ENCODE data around the gene OR4D2. TPM values are rescaled to one million over a fixed set of nuclear protein-coding genes. Genes with fewer than 3 reads are reported as not detected.

Gene OR4D2
- total and polyA plus RNA-seq, 2 of the 8 experiments (the other 6 are each of a cell fraction or from before 2014, with no cell fraction given): not detected

DNA sequence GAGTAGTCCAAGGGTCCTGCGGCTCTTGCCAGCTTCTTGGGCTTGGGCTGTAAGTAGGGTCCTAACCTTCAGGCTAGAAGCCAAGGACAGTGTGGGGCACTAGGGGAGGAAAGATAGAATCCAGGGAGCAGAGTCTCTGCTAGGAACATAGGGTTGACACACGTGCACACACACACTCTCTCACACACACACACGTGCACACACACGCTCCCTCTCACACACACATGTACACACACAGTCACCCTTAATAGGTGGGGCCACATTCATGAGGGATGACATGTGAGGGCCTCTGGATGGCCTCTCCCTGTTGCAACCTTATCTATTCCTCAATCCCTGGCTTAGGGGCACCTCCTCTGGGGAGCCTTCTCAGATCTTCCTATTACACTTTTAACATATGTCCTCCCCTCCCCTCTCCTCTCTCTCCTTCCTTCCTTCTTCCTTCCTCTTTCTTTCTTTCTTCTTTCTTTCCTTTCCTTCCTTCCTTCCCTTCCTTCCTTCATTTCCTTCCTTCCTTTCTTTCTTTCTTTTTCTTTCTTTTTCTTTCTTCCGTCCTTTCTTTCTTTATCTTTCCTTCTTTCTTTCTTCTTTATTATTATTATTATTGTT, 28.8 kb downstream of the OR4D2 start:
- Histone ChIP-seq H3K27ac (ENCODE audit: low read depth, low read length) (no peak overlapping the region), H3K9ac (replicated peaks in 1 of 4; ENCODE audit: extremely low read depth in 1 of 4, low read depth in 3 of 4, low read length in 3 of 4) (no peak overlapping the region), H4K5ac (ENCODE audit: insufficient read length, low read depth, low read length) (no peak overlapping the region), H2AFZ (ENCODE audit: low read length) (no peak overlapping the region), H3K4ac (replicated peaks; ENCODE audit: insufficient read length, low read depth, low read length) (no peak overlapping the region), H3K79me2 (ENCODE audit: control insufficient read depth in 1 of 2, insufficient read depth in 2 of 2, low read length in 2 of 2) (no peaks in the 10 kb centered on the region), H2BK120ac (replicated peaks; ENCODE audit: low read depth, low read length) (no peak overlapping the region), H3K4me3 (ENCODE audit: extremely low read depth in 1 of 4, insufficient read depth in 2 of 4, low read depth in 3 of 4, low read length in 4 of 4) (no peak overlapping the region), H2BK15ac (ENCODE audit: low read length) (no peak overlapping the region), H2BK20ac (ENCODE audit: low read length) (no peak overlapping the region), H2AK5ac (ENCODE audit: low read depth, low read length) (no peak overlapping the region), H3K27me3 (replicated peaks in 1 of 4; ENCODE audit: control insufficient read depth in 3 of 4, extremely low read depth in 1 of 4, insufficient read depth in 3 of 4, low read length in 3 of 4) (no peaks in the 10 kb centered on the region), H2BK12ac (ENCODE audit: low read depth, low read length) (no peak overlapping the region), H3K23ac (ENCODE audit: insufficient read length) (no peak overlapping the region), H3K56ac (replicated peaks; ENCODE audit: insufficient read length, low read depth, low read length) (no peak overlapping the region), H3K36me3 (ENCODE audit: control insufficient read depth in 2 of 4, insufficient read depth in 4 of 4, low read length in 3 of 4) (no peaks in the 10 kb centered on the region), H2BK5ac (ENCODE audit: low read depth, low read length) (no peak overlapping the region), H3K79me1 (ENCODE audit: low read depth, low read length) (no peaks in the 10 kb centered on the region), H4K91ac (replicated peaks; ENCODE audit: insufficient read length, low read length) (no peak overlapping the region), H4K8ac (ENCODE audit: extremely low read depth, insufficient read depth, low read length) (no peak overlapping the region), H4K20me1 (replicated peaks in 1 of 2; ENCODE audit: control insufficient read depth in 1 of 2, insufficient read depth in 2 of 2, low read length in 2 of 2) (no peaks in the 10 kb centered on the region), H3K4me1 (replicated peaks in 1 of 4; ENCODE audit: control insufficient read depth in 3 of 4, insufficient read depth in 4 of 4, low read length in 3 of 4) (peaks cover 0 to 2% (median 2%) of the 10 kb centered on the region in 4 experiments; a peak in 4 of 7 replicates), H3K23me2 (ENCODE audit: low read depth, low read length) (no peaks in the 10 kb centered on the region), H3K18ac (ENCODE audit: extremely low read depth, low read length) (no peak overlapping the region), H3K9me3 (ENCODE audit: insufficient read depth in 2 of 2, low read depth in 1 of 2, low read length in 1 of 2) (no peaks in the 10 kb centered on the region), H3K4me2 (ENCODE audit: insufficient read depth in 1 of 2, low read depth in 2 of 2, low read length in 2 of 2) (no peak overlapping the region), H3K14ac (ENCODE audit: insufficient read length) (no peak overlapping the region)
- POLR2A ChIA-PET (ENCODE audit: partially characterized antibody): no interaction called here
- no peak for FAIRE-seq
- CTCF ChIA-PET (ENCODE audit: partially characterized antibody): interaction anchor here (0.6 to 1.8 kb wide), 6 partner anchors 15 to 1013 kb away, joined by 3 to 5 read pairs (median 3); no protein-coding TSS in a partner anchor
- DNase-seq (ENCODE audit: low read depth in 1 of 2, low spot score in 2 of 2): no peak
- WGBS, 2 experiments (ENCODE audit: extremely low coverage in 1 of 2, insufficient coverage in 1 of 2, insufficient read length in 1 of 2, insufficient replicate concordance in 2 of 2, low coverage in 1 of 2, low lambda C conversion rate in 2 of 2, missing lambda C conversion rate in 1 of 2): 86 to 87% methylated on average over 1 to 5 of the region's 5 CpGs
- TF ChIP-seq CBX5 (IDR thresholded peaks at IDR 0.05; ENCODE audit: low read depth, low read length) (no peak), CHD2 (IDR thresholded peaks at IDR 0.05; ENCODE audit: low read length) (no peak), EZH2 (IDR thresholded peaks at IDR 0.05; ENCODE audit: low read depth, low read length, severe bottlenecking) (no peak), POLR2A (IDR thresholded peaks at IDR 0.05; ENCODE audit: control extremely low read depth in 1 of 2, low read depth in 2 of 2, low read length in 2 of 2) (no peak), EP300 (IDR thresholded peaks at IDR 0.05; ENCODE audit: borderline replicate concordance in 1 of 2, low read depth in 2 of 2, low read length in 2 of 2) (no peak), BACH1 (IDR thresholded peaks at IDR 0.05; ENCODE audit: low read length) (no peak), GTF2F1 (IDR thresholded peaks at IDR 0.05; ENCODE audit: borderline replicate concordance, low read depth, low read length) (no peak), RNF2 (IDR thresholded peaks at IDR 0.05; ENCODE audit: borderline replicate concordance, low read depth, low read length, missing control alignments, poor library complexity, severe bottlenecking) (no peak), GABPA (IDR thresholded peaks at IDR 0.05; ENCODE audit: borderline replicate concordance, insufficient read depth, low read length) (no peak), KDM1A (IDR thresholded peaks at IDR 0.05; ENCODE audit: borderline replicate concordance, low read length) (no peak)
- TF ChIP-seq, protein P1, sequence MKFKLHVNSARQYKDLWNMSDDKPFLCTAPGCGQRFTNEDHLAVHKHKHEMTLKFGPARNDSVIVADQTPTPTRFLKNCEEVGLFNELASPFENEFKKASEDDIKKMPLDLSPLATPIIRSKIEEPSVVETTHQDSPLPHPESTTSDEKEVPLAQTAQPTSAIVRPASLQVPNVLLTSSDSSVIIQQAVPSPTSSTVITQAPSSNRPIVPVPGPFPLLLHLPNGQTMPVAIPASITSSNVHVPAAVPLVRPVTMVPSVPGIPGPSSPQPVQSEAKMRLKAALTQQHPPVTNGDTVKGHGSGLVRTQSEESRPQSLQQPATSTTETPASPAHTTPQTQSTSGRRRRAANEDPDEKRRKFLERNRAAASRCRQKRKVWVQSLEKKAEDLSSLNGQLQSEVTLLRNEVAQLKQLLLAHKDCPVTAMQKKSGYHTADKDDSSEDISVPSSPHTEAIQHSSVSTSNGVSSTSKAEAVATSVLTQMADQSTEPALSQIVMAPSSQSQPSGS (IDR thresholded peaks at IDR 0.05; ENCODE audit: low read length): no peak
